HepG2 (cell line): ENCODE measurements around the gene CFAP99. TPM values are rescaled to one million over a fixed set of nuclear protein-coding genes. Genes with fewer than 3 reads are reported as not detected.

ENCODE experiments used
- ATF7-NPFF ChIP-seq: sonication (generic); formaldehyde crosslinking; IDR thresholded peaks from 2 replicates; pipeline ENCODE4 v1.8.1; 2023; ENCODE audit warnings: mild to moderate bottlenecking, low read depth, missing genetic modification reagents, moderate library complexity
- ESRRA ChIP-seq: sonication (generic); formaldehyde crosslinking; IDR thresholded peaks from 2 replicates; pipeline ENCODE4 v1.5.1; 2020; ENCODE audit warnings: mild to moderate bottlenecking, low read depth, missing genetic modification reagents
- GABPA ChIP-seq, 2 experiments: IDR thresholded peaks; 2 replicates each; pipeline ENCODE4 v1.6.1; 2011 to 2016; ENCODE audit warnings: low read depth in 2 of 2, low read length in 1 of 2, missing biosample characterization in 1 of 2, missing genetic modification characterization in 1 of 2
- GATA4 ChIP-seq: sonication (generic); IDR thresholded peaks from 2 replicates; pipeline ENCODE4 v1.6.1; 2016; ENCODE audit warnings: antibody characterized with exemption, low read depth, borderline replicate concordance
- HNRNPK ChIP-seq: fragments of 200-400 bp; formaldehyde crosslinking; IDR thresholded peaks from 2 replicates; pipeline ENCODE4 v1.6.1; 2018; ENCODE audit warnings: low read length, low read depth, moderate library complexity, mild to moderate bottlenecking; ENCODE audit not compliant: poor library complexity, severe bottlenecking
- KAT2B ChIP-seq: fragments of 150-350 bp; IDR thresholded peaks from 2 replicates; pipeline ENCODE4 v1.6.1; 2014; ENCODE audit warnings: low read depth, low read length, borderline replicate concordance
- MBD4 ChIP-seq: IDR thresholded peaks from 2 replicates; pipeline ENCODE4 v1.6.1; 2012; ENCODE audit warnings: low read length, inconsistent platforms, borderline replicate concordance
- NFKB2 ChIP-seq: sonication (generic); formaldehyde crosslinking; IDR thresholded peaks from 2 replicates; pipeline ENCODE4 v1.4.0; 2020; ENCODE audit warnings: missing genetic modification reagents, borderline replicate concordance
- PAF1 ChIP-seq: IDR thresholded peaks from 2 replicates; pipeline ENCODE4 v1.6.1; 2016; ENCODE audit warnings: missing genetic modification reagents, missing compliant biosample characterization
- STAG1 ChIP-seq: sonication (generic); formaldehyde crosslinking; IDR thresholded peaks from 2 replicates; pipeline ENCODE4 v1.4.0; 2020; ENCODE audit warnings: missing genetic modification reagents
- ZFP90 ChIP-seq: sonication (generic); formaldehyde crosslinking; IDR thresholded peaks from 2 replicates; pipeline ENCODE4 v1.8.0; 2022; ENCODE audit warnings: missing genetic modification reagents, mild to moderate bottlenecking, inconsistent platforms, borderline replicate concordance
- ZNF207 ChIP-seq: fragments of 450-650 bp; IDR thresholded peaks from 2 replicates; pipeline ENCODE4 v1.6.1; 2016; ENCODE audit warnings: antibody characterized with exemption, borderline replicate concordance
- ZNF33A ChIP-seq: sonication (generic); formaldehyde crosslinking; IDR thresholded peaks from 2 replicates; pipeline ENCODE4 v1.5.1; 2020; ENCODE audit warnings: missing genetic modification reagents, mild to moderate bottlenecking, moderate library complexity, borderline replicate concordance
- ZNF431 ChIP-seq: sonication (generic); formaldehyde crosslinking; IDR thresholded peaks from 2 replicates; pipeline ENCODE4 v1.9.0; 2022; ENCODE audit warnings: missing genetic modification reagents, low read depth, mild to moderate bottlenecking, borderline replicate concordance
- ZNF724P ChIP-seq: sonication (generic); formaldehyde crosslinking; IDR thresholded peaks from 2 replicates; pipeline ENCODE4 v1.8.0; 2022; ENCODE audit warnings: missing genetic modification reagents, borderline replicate concordance
- ZNF75D ChIP-seq: sonication (generic); formaldehyde crosslinking; IDR thresholded peaks from 2 replicates; pipeline ENCODE4 v1.8.1; 2023; ENCODE audit warnings: missing genetic modification reagents, mild to moderate bottlenecking, borderline replicate concordance
- ZNF766 ChIP-seq: sonication (generic); formaldehyde crosslinking; IDR thresholded peaks from 2 replicates; pipeline ENCODE4 v1.5.0; 2020; ENCODE audit warnings: missing genetic modification reagents, borderline replicate concordance
- ZNF776 ChIP-seq: sonication (generic); formaldehyde crosslinking; IDR thresholded peaks from 2 replicates; pipeline ENCODE4 v1.4.0; 2020; ENCODE audit warnings: mild to moderate bottlenecking, missing genetic modification reagents
- ZSCAN12 ChIP-seq: sonication (generic); formaldehyde crosslinking; IDR thresholded peaks from 2 replicates; pipeline ENCODE4 v1.9.0; 2021; ENCODE audit warnings: mild to moderate bottlenecking, missing genetic modification reagents
- polyA plus RNA-seq, 8 experiments: library from polyadenylated mRNA; depleted of rRNA in 3 of 8; stranded (reverse) in 7 of 8; unstranded in 1 of 8; fragments of >200 nt; fragmentation: Illumina TruSeq in 4 of 8; extraction: Trizol in 4 of 8; gene quantifications; 2 replicates each; pipeline versions ENCODE4 v1.2.1 to v1.2.3, GENCODE V29; 2011 to 2016; ENCODE audit warnings: low read depth in 4 of 8, missing spikeins in 1 of 8, mixed read lengths in 1 of 8; ENCODE audit not compliant: insufficient read depth in 1 of 8
- total RNA-seq, 5 experiments: library from RNA; depleted of rRNA; stranded (reverse); fragments of >200 nt; fragmentation: Illumina TruSeq; extraction: Trizol; gene quantifications; 2 replicates each; pipeline ENCODE4 v1.2.3, GENCODE V29; 2016; ENCODE audit warnings: low read depth in 1 of 5
- TF ChIP-seq, protein P1 (sequence below): sonication (generic); formaldehyde crosslinking; IDR thresholded peaks from 2 replicates; pipeline ENCODE4 v1.4.0; 2020; ENCODE audit warnings: missing genetic modification reagents; ENCODE audit errors: not compliant biosample characterization
- TF ChIP-seq, protein P2 (sequence below): sonication (generic); formaldehyde crosslinking; IDR thresholded peaks from 2 replicates; pipeline ENCODE4 v1.4.0; 2020; ENCODE audit warnings: missing genetic modification reagents
- TF ChIP-seq, protein P3 (sequence below): sonication (generic); formaldehyde crosslinking; IDR thresholded peaks from 2 replicates; pipeline ENCODE4 v1.4.0; 2020; ENCODE audit warnings: missing genetic modification reagents, mild to moderate bottlenecking, borderline replicate concordance
- TF ChIP-seq, protein P4 (sequence below): IDR thresholded peaks from 2 replicates; pipeline ENCODE4 v1.4.0; 2020; ENCODE audit warnings: mild to moderate bottlenecking, missing genetic modification reagents

CFAP99 gene
- total and polyA plus RNA-seq, 2 of the 13 experiments (the other 11 are each of a cell fraction or from before 2014, with no cell fraction given) = not detected

DNA sequence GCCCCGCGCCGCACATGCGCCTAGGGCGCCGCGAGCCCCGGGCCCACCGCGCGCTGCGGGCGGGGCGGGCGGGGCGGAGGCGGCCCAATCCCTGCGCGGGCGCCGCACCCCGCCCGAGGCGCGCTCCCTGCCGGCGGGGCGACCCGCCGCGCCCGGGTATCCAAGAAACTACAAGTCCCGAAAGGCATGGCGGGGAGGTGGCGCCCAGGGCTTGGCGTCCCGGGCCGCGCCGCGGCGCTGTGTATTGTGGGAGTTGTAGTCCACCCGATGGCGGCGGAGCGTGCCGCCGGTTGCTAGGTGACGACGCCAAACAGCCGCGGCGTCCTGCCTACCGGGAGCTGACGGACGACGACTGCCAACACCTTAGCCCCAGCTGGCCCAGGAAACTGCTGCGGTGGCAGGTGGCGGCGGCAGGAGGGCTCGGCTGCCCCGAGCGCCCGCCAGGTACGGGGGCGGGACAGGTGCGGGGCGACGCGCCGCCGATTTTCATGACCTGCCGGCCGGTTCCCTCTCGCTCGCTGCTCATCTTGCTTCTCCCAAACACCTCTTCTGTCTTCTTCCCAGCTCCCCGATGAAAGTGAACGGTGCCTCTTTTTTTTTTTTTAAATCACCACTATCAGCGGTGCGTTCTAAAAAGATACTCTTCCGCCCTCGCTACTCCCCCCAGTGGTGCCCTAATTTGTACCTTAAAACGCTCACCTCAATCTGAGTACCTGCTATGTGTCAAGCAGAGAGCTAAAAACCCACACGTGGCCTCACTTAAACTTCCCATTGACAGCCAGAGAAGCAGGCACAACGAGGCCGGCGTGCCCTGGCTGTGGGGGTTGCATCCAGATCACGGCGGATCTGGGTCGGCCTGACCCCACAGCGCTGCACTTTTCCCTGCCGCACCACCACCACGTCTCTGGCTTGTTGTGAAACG is at the start of gene CFAP99 (continued):
- TF ChIP-seq NFKB2 (CRISPR knock-in tag) (no peak), STAG1 (CRISPR knock-in tag) (no peak), PAF1 (CRISPR knock-in tag) (no peak), ZNF766 (CRISPR knock-in tag) (no peak), ZSCAN12 (CRISPR knock-in tag) (no peak), MBD4 (no peak), ZNF724P (CRISPR knock-in tag) (no peak), ATF7-NPFF (CRISPR knock-in tag) (no peak), KAT2B (no peak), HNRNPK (no peak), ZNF207 (no peak), ZNF776 (CRISPR knock-in tag) (no peak), ZFP90 (no peak), ESRRA (CRISPR knock-in tag) (no peak), ZNF431 (CRISPR knock-in tag) (no peak), GATA4 (no peak), GABPA (IDR thresholded peaks at IDR 0.05; ENCODE audit: low read depth, low read length) (no peak), GABPA (CRISPR knock-in tag; IDR thresholded peaks at IDR 0.05; ENCODE audit: low read depth) (peak; percentile 64), ZNF75D (CRISPR knock-in tag) (no peak), ZNF33A (CRISPR knock-in tag) (no peak)
- TF ChIP-seq, protein P1, sequence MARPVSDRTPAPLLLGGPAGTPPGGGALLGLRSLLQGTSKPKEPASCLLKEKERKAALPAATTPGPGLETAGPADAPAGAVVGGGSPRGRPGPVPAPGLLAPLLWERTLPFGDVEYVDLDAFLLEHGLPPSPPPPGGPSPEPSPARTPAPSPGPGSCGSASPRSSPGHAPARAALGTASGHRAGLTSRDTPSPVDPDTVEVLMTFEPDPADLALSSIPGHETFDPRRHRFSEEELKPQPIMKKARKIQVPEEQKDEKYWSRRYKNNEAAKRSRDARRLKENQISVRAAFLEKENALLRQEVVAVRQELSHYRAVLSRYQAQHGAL = no peak
- TF ChIP-seq, protein P2, sequence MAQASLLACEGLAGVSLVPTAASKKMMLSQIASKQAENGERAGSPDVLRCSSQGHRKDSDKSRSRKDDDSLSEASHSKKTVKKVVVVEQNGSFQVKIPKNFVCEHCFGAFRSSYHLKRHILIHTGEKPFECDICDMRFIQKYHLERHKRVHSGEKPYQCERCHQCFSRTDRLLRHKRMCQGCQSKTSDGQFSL (CRISPR knock-in tag) = no peak
- TF ChIP-seq, protein P3, sequence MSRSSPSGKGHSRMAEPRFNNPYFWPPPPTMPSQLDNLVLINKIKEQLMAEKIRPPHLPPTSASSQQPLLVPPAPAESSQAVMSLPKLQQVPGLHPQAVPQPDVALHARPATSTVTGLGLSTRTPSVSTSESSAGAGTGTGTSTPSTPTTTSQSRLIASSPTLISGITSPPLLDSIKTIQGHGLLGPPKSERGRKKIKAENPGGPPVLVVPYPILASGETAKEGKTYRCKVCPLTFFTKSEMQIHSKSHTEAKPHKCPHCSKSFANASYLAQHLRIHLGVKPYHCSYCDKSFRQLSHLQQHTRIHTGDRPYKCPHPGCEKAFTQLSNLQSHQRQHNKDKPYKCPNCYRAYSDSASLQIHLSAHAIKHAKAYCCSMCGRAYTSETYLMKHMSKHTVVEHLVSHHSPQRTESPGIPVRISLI (CRISPR knock-in tag) = no peak
- TF ChIP-seq, protein P4, sequence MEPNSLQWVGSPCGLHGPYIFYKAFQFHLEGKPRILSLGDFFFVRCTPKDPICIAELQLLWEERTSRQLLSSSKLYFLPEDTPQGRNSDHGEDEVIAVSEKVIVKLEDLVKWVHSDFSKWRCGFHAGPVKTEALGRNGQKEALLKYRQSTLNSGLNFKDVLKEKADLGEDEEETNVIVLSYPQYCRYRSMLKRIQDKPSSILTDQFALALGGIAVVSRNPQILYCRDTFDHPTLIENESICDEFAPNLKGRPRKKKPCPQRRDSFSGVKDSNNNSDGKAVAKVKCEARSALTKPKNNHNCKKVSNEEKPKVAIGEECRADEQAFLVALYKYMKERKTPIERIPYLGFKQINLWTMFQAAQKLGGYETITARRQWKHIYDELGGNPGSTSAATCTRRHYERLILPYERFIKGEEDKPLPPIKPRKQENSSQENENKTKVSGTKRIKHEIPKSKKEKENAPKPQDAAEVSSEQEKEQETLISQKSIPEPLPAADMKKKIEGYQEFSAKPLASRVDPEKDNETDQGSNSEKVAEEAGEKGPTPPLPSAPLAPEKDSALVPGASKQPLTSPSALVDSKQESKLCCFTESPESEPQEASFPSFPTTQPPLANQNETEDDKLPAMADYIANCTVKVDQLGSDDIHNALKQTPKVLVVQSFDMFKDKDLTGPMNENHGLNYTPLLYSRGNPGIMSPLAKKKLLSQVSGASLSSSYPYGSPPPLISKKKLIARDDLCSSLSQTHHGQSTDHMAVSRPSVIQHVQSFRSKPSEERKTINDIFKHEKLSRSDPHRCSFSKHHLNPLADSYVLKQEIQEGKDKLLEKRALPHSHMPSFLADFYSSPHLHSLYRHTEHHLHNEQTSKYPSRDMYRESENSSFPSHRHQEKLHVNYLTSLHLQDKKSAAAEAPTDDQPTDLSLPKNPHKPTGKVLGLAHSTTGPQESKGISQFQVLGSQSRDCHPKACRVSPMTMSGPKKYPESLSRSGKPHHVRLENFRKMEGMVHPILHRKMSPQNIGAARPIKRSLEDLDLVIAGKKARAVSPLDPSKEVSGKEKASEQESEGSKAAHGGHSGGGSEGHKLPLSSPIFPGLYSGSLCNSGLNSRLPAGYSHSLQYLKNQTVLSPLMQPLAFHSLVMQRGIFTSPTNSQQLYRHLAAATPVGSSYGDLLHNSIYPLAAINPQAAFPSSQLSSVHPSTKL (CRISPR knock-in tag) = no peak
